Fibroblast of mammary gland (primary cell): ENCODE results near the gene IFFO2.

ENCODE experiments used
- DNase-seq: peaks from one replicate; pipeline ENCODE4 v3.0.0-alpha.2; 2010; ENCODE audit warnings: low read depth
- H3K4me3 ChIP-seq: 2 replicates; pipeline ENCODE4 v1.5.1; 2011; ENCODE audit warnings: low read depth, mild to moderate bottlenecking, low read length, moderate library complexity; ENCODE audit not compliant: control insufficient read depth
- TF ChIP-seq, protein P1 (sequence below): conservative IDR thresholded peaks from 2 replicates; pipeline ENCODE4 v1.5.1; 2011; ENCODE audit warnings: low read depth, low read length, inconsistent platforms; ENCODE audit not compliant: control insufficient read depth, insufficient read depth

The IFFO2 gene

DNA sequence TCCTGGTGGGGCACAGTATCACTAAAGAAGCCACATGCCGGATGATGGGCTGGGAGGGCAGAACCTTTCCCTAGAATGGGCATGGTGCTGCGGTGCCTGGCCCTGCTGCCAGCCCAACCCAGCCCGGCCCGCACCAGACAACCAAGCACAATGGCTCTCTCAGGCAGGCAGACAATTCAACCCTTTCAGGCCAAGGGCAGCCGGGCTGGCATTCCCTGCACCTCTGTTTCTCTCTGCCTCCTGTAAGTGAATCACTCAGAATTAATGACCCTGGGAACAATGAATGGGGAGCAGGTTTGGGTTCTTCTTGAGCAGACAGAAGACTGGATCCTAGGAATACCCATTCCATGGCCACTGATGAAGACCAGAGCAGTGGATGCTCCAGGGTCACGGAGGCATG, 41.0 kb upstream of the IFFO2 start:
- TF ChIP-seq, protein P1, sequence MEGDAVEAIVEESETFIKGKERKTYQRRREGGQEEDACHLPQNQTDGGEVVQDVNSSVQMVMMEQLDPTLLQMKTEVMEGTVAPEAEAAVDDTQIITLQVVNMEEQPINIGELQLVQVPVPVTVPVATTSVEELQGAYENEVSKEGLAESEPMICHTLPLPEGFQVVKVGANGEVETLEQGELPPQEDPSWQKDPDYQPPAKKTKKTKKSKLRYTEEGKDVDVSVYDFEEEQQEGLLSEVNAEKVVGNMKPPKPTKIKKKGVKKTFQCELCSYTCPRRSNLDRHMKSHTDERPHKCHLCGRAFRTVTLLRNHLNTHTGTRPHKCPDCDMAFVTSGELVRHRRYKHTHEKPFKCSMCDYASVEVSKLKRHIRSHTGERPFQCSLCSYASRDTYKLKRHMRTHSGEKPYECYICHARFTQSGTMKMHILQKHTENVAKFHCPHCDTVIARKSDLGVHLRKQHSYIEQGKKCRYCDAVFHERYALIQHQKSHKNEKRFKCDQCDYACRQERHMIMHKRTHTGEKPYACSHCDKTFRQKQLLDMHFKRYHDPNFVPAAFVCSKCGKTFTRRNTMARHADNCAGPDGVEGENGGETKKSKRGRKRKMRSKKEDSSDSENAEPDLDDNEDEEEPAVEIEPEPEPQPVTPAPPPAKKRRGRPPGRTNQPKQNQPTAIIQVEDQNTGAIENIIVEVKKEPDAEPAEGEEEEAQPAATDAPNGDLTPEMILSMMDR, result no peak
- no peak for DNase-seq
- no peak overlapping the region for H3K4me3 ChIP-seq

DNA sequence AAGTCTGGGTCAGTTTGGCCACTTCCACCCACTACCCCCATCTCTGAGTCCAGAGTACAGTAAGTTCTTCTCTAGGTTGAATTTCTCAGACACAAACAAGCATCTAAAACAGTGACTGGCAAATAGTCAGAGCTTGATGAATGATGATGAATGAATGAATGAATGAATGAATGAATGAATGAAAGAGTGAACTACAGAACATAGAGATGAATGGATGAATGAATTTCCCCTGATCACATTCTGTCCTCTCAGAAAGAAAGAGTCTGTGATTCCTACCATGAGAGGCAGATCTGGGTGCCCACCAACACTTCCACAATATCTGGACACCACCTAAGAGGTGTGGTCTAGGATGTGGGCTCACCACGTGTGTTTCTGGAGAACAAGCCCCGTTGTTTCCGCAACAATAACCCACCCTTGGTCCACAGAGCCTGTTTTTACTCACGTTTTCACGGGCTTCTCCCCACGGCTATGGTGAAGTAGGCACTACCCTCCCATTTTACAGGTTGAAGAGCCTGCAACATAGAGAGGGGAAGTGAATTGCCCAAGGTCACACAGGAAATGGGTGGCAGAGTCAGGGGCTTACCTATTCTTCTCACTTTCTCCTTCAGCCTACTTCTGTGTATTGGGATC, 40.2 kb upstream of the IFFO2 start:
- H3K4me3 ChIP-seq, result no peak overlapping the region
- no peak for DNase-seq
- TF ChIP-seq, protein P1, result no peak

DNA sequence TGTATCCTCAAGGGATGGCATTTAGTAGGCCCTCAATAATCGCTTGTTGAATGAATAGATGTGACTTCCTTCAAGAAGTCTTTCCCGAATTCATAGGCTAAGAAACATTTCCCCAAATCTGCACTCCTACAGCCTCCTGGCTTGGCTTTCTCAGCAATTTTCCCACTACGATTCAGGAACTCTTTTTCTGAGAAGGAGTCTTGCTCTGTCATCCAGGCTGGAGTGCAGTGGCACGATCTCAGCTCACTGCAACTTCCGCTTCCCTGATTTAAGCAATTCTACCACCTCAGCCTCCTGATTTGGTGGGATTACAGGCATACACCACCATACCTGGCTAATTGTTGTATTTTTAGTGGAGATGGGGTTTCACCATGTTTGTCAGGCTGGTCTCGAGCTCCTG, 37.9 kb upstream of the IFFO2 start:
- TF ChIP-seq, protein P1, result no peak

DNA sequence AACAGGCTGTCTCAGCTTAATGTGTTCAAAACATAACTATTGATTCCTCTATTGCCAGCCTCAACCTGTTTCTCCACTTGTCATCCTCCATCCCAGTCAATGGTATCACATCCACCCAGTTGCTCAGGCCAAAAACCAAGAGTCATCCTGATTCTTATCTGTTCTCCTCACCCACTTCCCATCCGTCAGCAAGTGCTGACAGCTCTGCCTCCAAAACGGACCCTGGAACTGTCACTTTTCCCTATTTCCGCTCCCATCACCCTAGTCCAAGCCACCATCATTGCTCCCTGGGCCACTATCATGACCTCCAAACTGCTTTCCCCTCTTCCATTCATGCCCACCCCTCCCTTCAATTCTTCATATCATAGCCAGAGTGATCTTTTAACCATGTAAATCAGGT, 36.2 kb upstream of the IFFO2 start:
- no peak for DNase-seq
- no peak overlapping the region for H3K4me3 ChIP-seq
- TF ChIP-seq, protein P1, result no peak

More for the DNA sequence above, 37.9 kb upstream of the IFFO2 start:
- DNase-seq, result no peak
- no peak overlapping the region for H3K4me3 ChIP-seq

DNA sequence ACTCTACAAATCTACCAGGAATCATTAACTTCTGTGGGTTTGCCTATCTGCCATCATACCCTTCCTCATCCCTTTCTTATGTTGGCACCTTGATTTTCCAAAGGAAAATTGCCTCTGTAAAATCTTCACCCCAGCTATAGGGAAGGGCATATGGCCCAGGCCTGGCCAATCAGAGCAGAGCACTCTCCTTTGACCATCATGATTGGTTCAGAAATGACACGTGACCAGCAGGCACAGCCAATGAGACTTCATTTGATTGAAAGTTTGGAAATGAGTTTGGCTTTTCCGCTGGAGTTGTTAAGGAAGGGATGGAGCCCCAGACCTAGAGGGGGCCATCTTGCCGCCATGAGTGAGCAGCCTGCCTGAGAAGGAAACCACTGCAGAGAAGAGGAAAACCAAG, 35.1 kb upstream of the IFFO2 start:
- no peak for DNase-seq
- TF ChIP-seq, protein P1, result no peak

DNA sequence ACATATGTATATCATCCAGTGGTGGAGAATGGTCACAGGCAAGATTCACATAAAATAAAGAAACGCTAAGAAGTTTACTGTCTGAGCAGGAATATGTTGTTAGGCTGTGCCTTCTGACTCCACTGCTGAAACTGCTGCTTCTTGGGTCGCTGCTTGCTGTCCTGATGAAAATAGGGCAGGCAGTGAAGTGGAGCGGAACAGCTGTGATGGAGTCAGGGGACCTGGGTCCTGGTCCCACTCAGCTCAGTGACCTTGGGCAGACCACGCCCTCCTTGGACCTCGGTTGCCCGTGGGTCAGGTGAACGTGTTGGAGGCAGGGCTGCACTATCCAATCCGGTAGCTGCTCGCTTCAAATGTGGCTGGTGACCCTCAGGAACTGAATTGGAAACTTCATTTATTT, 33.4 kb upstream of the IFFO2 start:
- H3K4me3 ChIP-seq, result no peak overlapping the region
- DNase-seq, result no peak
- TF ChIP-seq, protein P1, result no peak

More for the DNA sequence above, 35.1 kb upstream of the IFFO2 start:
- H3K4me3 ChIP-seq, result no peak overlapping the region
